Vagina (tissue), 2 donors: ENCODE results near the gene FRA10AC1.

Experiments
- POLR2A ChIP-seq, 2 donors: fragments of 450-650 bp; IDR thresholded peaks; one replicate each; pipeline ENCODE4 v1.6.1; 2017; ENCODE audit warnings: antibody characterized with exemption in 2 of 2, mild to moderate bottlenecking in 2 of 2, moderate library complexity in 2 of 2
- POLR2AphosphoS5 ChIP-seq, 2 donors: sonication (generic); formaldehyde crosslinking; IDR thresholded peaks; one replicate each; pipeline ENCODE4 v1.9.0; 2017; ENCODE audit warnings: antibody characterized with exemption in 2 of 2, mild to moderate bottlenecking in 2 of 2, low read depth in 1 of 2; ENCODE audit not compliant: insufficient read depth in 1 of 2
- TF ChIP-seq, protein P1 (sequence below), 3 experiments: fragments of 450-650 bp in 2 of 3; fragments of 200-600 bp in 1 of 3; sonication (generic) in 1 of 3; IDR thresholded peaks; one replicate each; pipeline ENCODE4 v1.5.1; 2017 to 2019; ENCODE audit warnings: antibody characterized with exemption in 3 of 3, mild to moderate bottlenecking in 2 of 3, moderate library complexity in 2 of 3

DNA sequence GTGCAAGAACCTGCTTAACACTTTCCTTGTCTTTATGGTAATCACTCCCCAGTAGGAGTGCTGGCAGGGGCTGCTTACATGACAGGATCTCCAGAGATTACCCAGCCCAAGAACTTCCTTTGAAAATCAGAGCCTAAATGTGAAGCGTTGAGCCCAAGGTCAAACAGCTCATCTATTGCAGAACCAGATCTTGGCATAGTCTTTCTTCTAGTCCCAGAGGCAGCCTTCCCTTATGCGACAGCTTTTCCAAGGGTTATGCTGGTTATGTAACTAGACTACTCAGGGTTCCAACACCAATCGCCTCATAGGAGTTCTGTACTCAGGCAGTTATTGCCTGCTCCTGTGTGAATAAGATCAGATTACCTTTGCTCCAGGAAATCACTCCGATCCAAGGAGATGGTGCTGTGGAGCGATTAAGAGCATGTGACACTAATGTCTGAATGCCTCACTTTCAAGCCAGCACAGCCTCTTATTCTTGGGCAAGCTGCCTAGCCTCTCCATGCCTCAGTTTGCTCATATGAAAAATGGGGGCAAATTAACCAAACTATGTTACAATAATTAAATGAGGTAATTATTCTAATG is 46.9 kb upstream of the FRA10AC1 start:
- no peak for TF ChIP-seq POLR2A (IDR thresholded peaks at IDR 0.05)
- TF ChIP-seq, protein P1, sequence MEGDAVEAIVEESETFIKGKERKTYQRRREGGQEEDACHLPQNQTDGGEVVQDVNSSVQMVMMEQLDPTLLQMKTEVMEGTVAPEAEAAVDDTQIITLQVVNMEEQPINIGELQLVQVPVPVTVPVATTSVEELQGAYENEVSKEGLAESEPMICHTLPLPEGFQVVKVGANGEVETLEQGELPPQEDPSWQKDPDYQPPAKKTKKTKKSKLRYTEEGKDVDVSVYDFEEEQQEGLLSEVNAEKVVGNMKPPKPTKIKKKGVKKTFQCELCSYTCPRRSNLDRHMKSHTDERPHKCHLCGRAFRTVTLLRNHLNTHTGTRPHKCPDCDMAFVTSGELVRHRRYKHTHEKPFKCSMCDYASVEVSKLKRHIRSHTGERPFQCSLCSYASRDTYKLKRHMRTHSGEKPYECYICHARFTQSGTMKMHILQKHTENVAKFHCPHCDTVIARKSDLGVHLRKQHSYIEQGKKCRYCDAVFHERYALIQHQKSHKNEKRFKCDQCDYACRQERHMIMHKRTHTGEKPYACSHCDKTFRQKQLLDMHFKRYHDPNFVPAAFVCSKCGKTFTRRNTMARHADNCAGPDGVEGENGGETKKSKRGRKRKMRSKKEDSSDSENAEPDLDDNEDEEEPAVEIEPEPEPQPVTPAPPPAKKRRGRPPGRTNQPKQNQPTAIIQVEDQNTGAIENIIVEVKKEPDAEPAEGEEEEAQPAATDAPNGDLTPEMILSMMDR (IDR thresholded peaks at IDR 0.05) = no peak
- no peak for TF ChIP-seq POLR2AphosphoS5 (IDR thresholded peaks at IDR 0.05; ENCODE audit: insufficient read depth in 1 of 2, low read depth in 1 of 2)
